NT2/D1 (cell line): ENCODE results near the gene LIPF.

ENCODE experiments used
- YY1 ChIP-seq: IDR thresholded peaks from 2 replicates; pipeline ENCODE4 v1.6.1; 2011; ENCODE audit not compliant: insufficient read length, insufficient read depth
- ZNF274 ChIP-seq: IDR thresholded peaks from 2 replicates; pipeline ENCODE4 v1.6.1; 2011; ENCODE audit warnings: mild to moderate bottlenecking, low read depth, low read length

DNA sequence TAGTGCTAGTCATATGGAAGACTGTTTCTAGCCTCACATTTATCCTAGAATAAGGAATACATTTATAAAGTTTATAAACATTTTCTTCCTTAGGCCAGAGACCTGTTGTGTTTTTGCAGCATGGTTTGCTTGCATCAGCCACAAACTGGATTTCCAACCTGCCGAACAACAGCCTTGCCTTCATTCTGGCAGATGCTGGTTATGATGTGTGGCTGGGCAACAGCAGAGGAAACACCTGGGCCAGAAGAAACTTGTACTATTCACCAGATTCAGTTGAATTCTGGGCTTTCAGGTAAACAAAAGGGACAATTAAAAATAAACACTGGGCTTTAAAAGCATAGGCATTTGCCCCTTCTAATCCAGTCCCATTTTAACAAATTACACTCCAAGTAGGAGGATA lies 4.2 kb downstream of the LIPF start:
- no peak for TF ChIP-seq ZNF274
- TF ChIP-seq YY1: no peak
